ENCODE results near the gene PAPSS2. TPM values are rescaled to one million over a fixed set of nuclear protein-coding genes. Genes with fewer than 3 reads are reported as not detected.
"Not testable (repeated sequence)": the region's sequence is repeated elsewhere in the genome, so short reads cannot be mapped to it uniquely, and the experiment has no call there.

PAPSS2 gene
- total RNA-seq, 1 donor from 2014 or later, result 0.17 TPM

DNA sequence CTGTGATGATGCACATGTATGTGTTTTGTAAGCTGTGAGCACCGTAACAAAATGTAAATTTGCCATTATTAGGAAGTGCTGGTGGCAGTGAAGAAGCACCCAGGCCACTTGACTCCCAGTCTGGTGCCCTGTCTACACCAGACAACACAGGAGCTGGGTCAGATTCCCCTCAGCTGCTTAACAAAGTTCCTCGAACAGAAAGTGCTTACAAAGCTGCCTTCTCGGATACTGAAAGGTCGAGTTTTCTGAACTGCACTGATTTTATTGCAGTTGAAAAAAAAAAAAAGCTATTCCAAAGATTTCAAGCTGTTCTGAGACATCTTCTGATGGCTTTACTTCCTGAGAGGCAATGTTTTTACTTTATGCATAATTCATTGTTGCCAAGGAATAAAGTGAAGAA is 87.2 kb downstream of the PAPSS2 start:
- intact Hi-C loops (cut with micrococcal nuclease), result no loop called here

DNA sequence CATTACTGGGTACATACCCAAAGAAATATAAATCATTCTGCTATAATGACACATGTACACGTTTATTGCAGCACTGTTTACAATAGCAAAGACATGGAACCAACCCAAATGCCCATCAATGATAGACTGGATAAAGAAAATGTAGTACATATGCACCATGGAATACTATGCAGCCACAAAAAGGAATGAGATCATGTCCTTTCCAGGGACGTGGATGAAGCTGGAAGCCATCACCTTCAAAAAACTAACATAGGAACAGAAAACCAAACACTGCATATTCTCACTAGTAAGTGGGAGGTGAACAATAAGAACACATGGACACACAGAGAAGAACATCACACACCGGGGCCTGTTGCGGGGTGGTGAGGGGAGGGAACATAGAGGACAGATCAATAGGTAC is 88.6 kb downstream of the PAPSS2 start:
- intact Hi-C loops (cut with micrococcal nuclease), result not testable (repeated sequence)

GRCh38 chr10:87750001-87750671 is 90.5 kb downstream of the PAPSS2 start:
- intact Hi-C loops (cut with micrococcal nuclease), result no loop called here

GRCh38 chr10:87750817-87751216 is 91.1 kb downstream of the PAPSS2 start:
- intact Hi-C loops (cut with micrococcal nuclease), result no loop called here

DNA sequence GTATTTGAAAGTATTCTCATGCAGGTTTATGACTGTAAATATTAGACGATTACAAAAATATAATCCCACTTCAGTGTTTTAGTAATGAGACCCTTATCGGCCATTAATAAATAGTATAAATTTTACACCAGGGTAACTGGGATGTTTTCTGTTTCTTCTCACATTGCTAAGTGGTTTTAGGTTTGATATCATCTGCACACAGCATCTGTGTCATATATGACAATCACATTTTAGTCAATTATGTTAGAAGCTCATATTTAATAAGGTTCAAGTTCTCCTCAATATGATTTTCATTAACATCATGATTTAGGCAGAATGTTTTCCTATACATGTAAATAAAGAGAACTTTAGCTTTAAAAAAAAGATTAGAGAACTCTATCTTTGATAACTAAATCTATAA is 91.6 kb downstream of the PAPSS2 start:
- intact Hi-C loops (cut with micrococcal nuclease), result no loop called here

DNA sequence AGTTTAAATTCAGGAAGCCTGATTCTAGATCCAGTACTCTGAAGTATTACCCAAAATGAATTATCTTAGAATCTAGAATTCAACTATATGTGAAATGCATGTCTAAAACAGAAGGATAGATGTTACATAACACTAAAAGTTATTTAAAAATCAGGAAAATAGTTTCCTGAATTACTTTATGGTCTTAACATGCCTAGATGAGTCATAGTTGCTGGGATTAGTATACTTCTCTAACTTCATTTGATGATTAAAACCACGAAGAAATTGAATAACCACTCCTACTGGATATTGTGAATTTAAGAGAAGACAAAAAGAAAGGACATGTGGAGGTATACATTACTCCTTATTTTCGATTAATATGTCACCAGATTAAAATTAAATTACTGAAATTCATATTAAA is 92.9 kb downstream of the PAPSS2 start:
- intact Hi-C loops (cut with micrococcal nuclease), result no loop called here

- intact Hi-C loops (cut with micrococcal nuclease), result no loop called here
Observed at GRCh38 chr10:87753995-87754866, 94.6 kb downstream of the PAPSS2 start.

- intact Hi-C loops (cut with micrococcal nuclease), result no loop called here
Observed at GRCh38 chr10:87757685-87758084, 98.0 kb downstream of the PAPSS2 start.

- intact Hi-C loops (cut with micrococcal nuclease), result no loop called here
Observed at GRCh38 chr10:87759551-87759950, 99.9 kb downstream of the PAPSS2 start.

GRCh38 chr10:87760195-87760905 is 100.7 kb downstream of the PAPSS2 start:
- intact Hi-C loops (cut with micrococcal nuclease), result no loop called here

DNA sequence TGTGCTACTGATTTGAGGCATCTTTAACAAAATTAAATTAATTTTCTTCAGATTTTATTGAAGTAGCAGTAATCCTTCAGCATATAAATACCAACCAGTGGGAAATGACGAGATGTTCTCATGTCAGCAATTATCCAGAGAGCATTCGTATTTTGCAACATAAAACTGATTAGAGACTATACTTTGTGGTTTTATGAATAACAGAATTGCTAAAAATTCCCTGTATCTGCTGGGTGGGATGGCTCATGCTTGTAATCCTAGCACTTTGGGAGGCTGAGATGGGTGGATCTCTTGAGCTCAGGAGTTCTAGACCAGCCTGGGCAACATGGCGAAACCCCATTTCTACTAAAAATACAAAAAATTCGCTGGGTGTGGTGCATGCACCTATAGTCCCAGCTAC is 101.5 kb downstream of the PAPSS2 start:
- intact Hi-C loops (cut with micrococcal nuclease), result no loop called here

GRCh38 chr10:87761892-87762291 is 102.2 kb downstream of the PAPSS2 start:
- intact Hi-C loops (cut with micrococcal nuclease), result no loop called here

DNA sequence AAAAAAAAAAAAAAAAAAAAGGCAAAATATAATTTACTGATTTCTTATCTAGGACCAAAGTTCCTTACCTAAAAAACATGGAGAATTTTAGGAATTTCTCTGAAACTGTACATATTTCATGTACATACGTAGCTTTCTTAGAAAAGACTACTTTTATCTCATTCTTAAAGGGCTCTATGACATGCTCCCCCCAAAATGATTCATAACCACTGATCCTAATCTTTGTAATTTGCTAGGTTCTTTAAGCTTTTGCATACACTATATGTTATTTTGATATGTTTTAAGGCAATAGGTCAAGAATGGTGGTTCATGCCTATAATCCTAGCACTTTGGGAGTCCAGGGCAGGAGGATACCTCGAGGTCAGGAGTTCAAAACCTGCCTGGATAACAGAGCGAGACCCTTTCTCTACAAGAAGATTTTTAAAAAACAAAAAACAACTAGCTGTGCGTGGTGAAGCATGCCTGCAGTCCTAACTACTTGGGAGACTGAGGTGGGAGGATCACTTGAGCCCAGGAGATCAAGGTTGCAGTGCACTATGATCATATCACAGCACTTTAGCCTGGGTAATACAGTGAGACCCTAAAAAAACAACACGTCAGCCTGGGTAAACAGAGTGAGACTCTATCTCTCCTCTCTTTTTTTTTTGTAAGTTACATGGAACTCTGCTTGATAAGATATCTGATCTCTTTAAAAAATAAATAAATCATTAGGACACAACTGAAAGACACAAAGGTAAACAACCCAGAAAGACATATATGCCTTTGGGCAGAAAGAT is 103.6 kb downstream of the PAPSS2 start:
- intact Hi-C loops (cut with micrococcal nuclease), result no loop called here

GRCh38 chr10:87764072-87764934 is 104.6 kb downstream of the PAPSS2 start:
- intact Hi-C loops (cut with micrococcal nuclease), result no loop called here

GRCh38 chr10:87765666-87766376 is 106.1 kb downstream of the PAPSS2 start:
- intact Hi-C loops (cut with micrococcal nuclease), result no loop called here

GRCh38 chr10:87767253-87767652 is 107.6 kb downstream of the PAPSS2 start:
- intact Hi-C loops (cut with micrococcal nuclease), result no loop called here

DNA sequence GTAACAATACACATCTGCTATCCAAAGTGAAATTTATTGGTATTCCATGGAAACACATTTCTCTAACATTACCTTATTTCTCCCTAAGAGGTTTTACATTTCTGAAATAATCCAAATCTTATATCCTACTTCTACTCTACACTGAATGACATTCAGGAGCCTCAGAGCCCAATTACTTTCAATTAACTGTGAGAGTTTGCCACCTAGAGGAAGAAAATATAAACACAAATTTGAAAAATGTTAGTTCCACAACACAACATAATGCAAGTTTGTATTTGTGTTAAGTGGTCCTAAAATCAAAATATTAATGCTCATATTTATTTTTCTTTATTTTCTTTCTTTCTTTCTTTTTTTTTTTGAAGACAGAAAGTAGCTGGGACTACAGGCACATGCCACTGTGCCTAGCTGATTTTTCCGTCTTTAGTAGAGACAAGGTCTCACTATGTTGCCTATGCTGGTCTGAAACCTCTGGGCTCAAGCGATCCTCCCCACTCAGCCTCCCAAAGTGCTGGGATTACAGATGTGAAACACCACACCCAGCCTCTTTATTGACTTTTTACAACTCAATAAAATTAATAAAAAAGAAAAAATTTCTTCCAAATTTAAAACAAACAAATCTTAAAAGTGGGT is 112.3 kb downstream of the PAPSS2 start:
- intact Hi-C loops (cut with micrococcal nuclease), result loop anchor here (1.0 to 5.0 kb wide), 3 partner anchors 45 to 239 kb away; partner anchors contain the start of gene ATAD1

GRCh38 chr10:87775766-87776165 is 116.1 kb downstream of the PAPSS2 start:
- intact Hi-C loops (cut with micrococcal nuclease), result no loop called here

GRCh38 chr10:87776328-87776727 is 116.7 kb downstream of the PAPSS2 start:
- intact Hi-C loops (cut with micrococcal nuclease), result no loop called here

Data from T-helper 1 cell treated with Interleukin-12 subunit alpha and Interleukin-12 subunit beta and Interleukin-4 antibody, amounts not matched to agents 30 ng/mL and 1 ng/mL, for 36 hours (primary cell).